ENCODE results near the gene PRPSAP1.
"Not testable (repeated sequence)": the region's sequence is repeated elsewhere in the genome, so short reads cannot be mapped to it uniquely, and the experiment has no call there.

PRPSAP1 gene

DNA sequence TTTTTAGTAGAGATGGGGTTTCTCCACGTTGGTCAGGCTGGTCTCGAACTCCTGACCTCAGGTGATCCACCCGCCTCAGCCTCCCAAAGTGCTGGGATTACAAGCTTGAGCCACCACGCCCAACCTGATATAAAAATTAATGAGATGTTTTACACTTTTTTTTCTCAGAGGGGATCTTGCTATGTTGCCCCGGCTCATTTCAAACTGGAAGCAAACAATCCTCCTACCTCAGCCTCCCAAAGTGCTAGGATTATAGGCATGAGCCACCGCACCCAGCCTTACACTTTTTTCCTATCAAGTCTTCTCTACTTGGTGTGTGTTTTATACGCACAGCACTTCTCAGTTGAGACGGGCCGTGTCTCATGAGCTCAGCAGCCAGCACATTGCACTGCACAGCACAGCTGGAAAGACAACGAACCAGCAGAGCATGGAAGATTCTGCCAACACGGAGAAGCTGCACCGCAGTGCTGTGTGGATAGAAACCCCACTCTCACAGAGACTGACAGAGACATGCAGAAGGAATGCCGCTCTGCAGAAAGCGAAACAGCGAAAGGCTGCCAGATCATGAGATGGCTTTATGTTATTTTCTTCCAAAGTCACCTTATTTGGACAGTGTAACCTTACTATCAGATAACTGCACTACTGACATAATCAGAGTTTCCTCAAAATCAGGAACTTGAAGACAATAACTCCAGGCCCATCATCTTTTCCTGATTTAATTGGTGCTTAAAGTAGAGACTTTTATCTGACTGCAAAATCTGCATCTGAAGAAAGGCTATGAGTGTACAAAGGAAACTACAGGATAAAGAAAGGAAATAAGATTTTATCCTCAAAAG, 39.1 kb downstream of the PRPSAP1 start:
- FAIRE-seq, result no peak

- FAIRE-seq, result no peak
Measured at GRCh38 chr17:76312735-76313134, 41.0 kb downstream of the PRPSAP1 start.

GRCh38 chr17:76309461-76309860, 44.3 kb downstream of the PRPSAP1 start:
- FAIRE-seq, result no peak

GRCh38 chr17:76307966-76308338, 45.8 kb downstream of the PRPSAP1 start, which contains the start of gene QRICH2:
Gene QRICH2, minus strand, starts transcription at chr17:76308276. Its CDS starts 278 bp downstream, at chr17:76307998.
- no peak for FAIRE-seq

DNA sequence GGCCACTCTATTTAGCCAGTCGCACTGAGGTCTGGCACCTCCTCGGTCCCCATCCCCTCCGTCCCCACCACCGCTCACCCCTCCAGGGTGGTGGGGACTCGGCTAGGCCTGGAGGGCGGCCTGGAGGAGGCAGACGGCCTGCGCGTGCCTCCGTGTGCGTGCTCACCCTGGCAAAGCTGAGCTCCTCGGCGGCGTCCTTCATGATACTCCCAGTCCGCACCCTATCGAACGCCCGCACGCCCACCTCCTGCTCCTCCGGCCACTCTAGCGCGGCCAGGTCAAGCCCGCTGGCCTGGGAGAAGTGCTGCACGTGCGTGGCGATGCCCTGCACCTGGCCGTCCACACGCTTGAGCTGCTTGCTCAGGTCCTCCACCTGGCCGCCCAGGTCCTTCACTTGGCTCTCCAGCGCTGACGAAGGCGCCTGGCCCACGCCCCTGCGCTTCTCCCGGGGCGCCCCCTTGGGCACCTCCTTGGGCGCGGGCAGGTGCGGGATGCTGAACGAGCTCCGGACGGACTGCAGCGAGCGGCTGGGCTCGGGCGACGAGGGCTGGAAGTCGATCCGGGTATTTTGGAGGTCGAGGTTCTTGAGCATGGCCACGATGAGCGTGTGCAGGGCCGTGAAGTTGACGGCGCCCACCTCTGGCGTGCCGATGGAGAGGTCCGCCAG, 46.3 kb downstream of the PRPSAP1 start:
- FAIRE-seq, result no peak

DNA sequence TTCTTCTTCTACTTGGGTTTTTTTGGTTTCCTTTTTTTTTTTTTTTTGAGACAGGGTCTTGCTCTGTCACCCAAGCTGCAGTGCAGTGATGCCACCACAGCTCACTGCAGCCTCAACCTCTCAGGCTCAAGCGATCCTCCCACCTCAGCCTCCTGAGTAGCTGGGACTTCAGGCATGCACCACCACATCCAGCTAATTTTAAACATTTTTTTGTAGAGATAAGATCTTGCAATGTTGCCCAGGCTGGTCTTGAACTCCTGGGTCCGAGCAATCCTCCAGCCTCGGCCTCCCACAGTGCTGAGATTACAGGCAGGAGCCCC, 48.6 kb downstream of the PRPSAP1 start:
- not testable (repeated sequence) for FAIRE-seq

GRCh38 chr17:76304226-76305134, 49.2 kb downstream of the PRPSAP1 start:
- FAIRE-seq, result no peak

DNA sequence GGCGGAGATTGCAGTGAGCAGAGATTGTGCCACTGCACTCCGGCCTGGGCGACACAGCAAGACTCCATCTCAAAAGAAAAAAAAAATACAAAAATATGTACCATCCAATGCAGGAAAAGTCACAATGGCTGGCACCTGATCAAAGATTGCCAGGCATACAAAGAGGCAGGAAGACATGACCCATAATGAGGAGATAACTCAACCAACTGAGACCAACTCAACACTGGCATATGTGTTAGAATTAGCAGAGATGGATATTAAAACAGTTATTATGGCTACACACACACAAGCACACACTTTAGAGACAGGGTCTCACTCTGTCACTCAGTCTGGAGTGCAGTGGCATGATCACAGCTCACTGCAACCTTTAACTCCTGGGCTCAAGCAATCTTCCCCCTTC, 56.3 kb downstream of the PRPSAP1 start:
- no peak for FAIRE-seq

DNA sequence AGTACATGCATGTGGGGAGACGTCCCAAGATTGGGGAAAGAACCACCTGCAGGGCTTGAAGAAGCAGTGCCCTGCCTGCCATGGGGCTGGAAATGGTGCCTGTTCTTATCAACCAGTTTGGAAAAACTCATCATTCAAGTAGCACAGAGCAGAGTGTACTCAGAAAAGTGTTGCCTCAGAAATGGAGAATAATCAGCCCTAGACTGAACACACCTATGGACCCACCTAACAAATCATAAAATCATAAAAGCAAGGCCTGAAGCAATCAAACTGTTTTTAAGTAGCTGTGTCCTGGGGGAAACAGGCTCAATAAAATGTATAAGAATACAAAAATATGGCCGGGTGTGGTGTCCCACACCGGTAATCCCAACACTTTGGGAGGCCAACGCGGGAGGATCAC, 56.8 kb downstream of the PRPSAP1 start:
- FAIRE-seq, result no peak

DNA sequence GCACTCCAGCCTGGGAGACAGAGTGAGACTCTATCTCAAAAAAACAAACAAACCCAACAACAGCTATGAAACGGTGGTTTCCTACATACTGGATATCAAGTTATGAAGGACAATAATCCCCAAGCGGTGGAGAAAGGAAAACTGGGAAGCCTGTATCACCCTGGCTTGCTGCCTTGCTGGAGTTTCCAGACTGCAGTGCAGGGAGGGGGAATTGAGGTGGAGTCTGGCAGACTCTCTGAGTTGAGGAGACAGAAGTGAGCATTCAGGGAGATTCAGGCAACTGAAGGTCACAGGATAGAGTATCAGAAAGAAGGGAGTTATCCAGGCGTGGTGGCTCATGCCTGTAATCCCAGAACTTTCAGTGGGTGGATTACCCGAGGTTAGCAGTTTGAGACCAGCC, 57.5 kb downstream of the PRPSAP1 start:
- FAIRE-seq, result no peak

GRCh38 chr17:76293106-76293505, 60.6 kb downstream of the PRPSAP1 start:
- FAIRE-seq, result no peak

DNA sequence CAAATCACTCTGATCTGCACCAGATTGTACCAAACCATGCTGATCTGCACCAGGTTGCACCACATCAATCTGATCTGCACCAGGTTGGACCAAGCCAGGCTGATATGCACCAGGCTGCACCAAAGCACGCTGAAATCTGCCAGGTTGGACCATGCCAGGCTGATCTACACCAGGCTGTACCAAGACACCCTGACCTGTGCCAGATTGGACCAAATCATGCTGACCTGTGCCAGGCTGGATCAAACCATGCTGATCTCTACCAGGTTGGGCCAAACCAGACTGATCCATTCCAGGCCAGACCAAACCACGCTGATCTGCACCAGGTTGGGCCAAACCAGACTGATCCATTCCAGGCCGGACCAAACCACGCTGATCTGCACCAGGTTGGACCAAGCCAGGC, 61.1 kb downstream of the PRPSAP1 start:
- FAIRE-seq, result no peak

DNA sequence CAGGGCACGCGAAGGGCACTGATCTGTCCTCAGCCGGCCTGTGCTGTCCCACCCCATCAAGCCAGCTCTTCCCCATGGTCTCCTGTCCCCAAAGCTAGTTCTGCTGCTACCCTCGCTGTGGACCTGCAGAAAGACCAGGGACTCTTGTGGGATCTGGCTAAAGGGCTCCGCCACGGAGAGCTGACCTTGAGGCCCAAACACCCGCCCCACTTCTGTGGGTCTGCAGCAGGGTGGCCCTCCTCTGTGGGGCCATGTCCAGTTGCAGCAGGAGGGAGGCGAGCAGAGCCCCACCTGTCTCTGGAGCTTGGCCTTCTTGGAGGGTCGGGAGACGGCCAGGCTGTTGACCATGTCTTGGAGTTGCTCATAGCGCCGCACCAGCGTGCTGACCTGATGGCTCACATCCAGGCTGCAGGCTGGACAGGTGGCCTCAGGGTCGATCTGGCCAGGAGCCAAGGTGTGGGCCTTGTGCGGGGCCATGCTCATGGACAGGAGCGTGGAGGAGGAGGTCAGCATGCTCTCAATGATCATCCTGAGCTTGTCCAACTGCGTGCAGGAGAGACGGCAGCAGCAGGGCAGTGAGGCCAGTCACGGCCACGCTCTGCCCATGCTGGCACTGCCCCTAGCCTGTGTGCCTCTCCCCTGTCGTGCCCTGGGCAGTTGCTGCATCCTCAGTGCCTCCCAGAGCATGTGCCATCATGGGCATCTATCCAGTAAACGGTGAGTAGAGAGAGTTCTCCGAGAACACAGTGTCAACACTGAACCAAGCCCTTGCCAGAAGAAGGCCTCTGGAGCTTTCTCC, 71.9 kb downstream of the PRPSAP1 start:
- no peak for FAIRE-seq

- no peak for FAIRE-seq
Measured at GRCh38 chr17:76280650-76281049, 73.1 kb downstream of the PRPSAP1 start.

GRCh38 chr17:76279742-76280287, 73.9 kb downstream of the PRPSAP1 start:
- FAIRE-seq, result no peak

- peak; percentile 88 for FAIRE-seq
Measured at GRCh38 chr17:76278952-76279741, 74.6 kb downstream of the PRPSAP1 start.

DNA sequence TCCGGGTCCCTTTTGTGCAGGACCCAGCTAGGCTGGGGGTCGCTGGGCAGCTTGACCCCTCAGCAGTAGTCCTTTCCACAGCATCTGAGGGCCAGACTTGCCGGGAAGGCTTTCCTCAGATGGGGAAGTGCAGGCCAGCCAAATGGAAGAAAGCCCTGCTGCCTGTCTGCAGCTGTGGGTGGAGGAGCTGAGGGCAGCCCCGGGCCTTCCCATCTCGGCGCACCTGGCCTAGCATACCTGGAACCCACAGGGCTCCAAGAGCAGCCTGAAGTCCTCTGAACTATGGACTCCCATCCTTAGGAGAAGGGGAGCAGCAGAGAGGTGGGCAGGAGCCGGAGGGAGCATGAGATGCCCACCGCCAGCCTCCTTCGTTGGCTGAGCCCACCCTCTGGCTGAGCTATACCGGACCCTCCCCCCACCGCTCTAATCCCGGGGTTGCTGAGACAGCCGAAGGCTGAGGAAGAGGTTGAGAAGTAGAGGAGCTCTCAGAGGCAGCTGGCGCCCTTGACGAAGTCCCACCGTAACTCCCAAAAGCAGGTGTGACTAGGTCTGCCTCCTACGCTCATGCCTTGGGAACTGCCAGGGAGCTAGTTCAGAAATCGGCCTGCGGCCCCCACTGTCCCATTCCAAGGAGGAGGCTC, 75.3 kb downstream of the PRPSAP1 start:
- FAIRE-seq, result no peak

DNA sequence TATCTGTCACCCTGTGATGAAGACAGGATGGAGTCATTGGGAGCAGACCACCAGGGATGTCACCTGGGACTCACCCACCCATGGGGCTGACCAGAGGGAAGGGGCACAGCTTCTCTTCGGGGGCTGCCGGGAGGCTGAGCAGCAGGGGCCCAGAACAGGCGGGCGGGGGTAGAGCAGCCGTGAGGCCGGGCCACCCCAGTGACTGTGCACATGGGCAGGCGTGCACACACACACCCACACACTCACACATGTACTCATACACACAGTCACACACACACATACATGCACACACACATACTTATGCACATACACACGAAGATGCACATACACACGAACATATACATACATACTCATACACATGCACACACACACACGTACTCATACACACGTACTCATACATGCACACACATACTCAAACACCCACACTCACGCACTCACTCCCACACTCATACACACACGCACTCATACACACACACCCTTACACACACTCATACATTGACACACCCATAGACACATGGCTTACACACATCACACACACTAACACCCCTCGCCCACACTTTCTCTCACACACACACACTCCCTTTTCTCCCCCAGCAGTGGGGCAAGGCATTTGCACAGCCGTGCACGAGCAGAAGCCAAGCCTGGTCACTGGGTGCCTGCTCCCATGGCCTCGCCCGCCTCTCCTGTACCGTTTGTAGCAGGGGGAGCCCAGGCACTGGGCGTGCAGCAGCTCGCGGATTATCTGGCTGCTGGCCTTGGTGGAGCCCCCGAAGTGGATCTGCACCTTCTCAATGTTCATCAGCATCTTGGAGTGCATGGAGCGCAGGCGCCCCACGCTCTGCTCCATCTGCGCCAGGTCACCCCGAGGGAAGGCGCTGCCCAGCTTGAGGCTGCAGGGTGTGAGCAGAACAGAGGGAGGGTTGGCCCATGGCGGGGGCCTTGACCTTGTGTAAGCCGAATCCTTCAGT, 76.1 kb downstream of the PRPSAP1 start:
- FAIRE-seq, result no peak

DNA sequence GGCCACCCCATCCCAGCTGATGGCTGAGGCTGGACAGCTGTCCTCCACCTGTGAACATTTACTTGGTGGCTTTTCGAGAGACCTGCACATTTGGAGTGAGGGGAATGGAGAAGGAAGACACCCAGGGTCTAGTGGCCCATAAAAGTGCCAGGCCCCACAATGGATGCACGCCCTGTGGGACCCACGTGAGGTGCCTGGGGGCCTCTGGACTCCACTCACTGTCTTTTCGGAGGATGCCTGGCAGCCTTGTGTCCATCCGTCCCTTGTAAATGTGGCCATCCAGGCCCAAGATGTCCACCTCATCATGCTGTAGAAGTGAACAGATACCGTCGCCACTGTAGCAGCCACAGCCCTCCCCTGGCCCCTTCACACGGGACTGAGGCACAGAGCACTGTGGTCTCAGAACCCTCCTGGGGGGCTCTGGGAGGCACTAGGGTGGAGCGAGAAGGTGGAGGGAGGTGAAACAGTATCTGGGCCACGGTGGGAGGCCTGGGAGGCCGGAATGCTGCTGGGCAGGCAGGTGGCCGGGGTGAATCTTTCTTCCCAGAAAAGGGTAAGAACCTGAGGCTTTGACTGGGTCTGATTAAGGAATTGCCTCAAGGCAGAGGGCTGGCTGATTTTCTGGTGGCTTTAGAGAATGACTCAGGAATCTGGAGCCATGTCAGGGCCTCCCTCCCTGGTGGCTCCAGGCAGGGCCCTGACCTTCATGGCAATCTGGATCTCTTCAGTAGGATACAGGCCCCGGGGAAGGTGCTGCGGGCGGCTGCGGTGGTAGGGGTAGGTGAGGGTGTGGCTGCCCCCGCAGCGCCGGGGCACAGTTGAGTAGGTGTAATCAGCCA, 77.0 kb downstream of the PRPSAP1 start:
- FAIRE-seq, result no peak

All from G401.6 (cell line).